SK-MEL-5 (cell line): ENCODE measurements around the gene ZNF682. TPM values are rescaled to one million over a fixed set of nuclear protein-coding genes. Genes with fewer than 3 reads are reported as not detected.
"Not testable (repeated sequence)": the region's sequence is repeated elsewhere in the genome, so short reads cannot be mapped to it uniquely, and the experiment has no call there.

ENCODE experiments used
- DNase-seq: peaks from one replicate; pipeline ENCODE4 v3.0.0-alpha.2; 2016; ENCODE audit warnings: low read depth, low spot score
- in situ Hi-C: cut with HindIII; loops from 2 replicates; pipeline ENCODE4 v1.10.0; 2016; ENCODE audit warnings: low sequenced_read_pairs, high pct_unique_total_duplicates, low pct_unique_long_range_greater_than_20kb
- small RNA-seq, 2 experiments: library from RNA; depleted of rRNA; stranded (forward); fragments of <200 nt; gene quantifications; one replicate each; pipeline ENCODE3, GENCODE V24; 2014
- total RNA-seq: library from RNA; depleted of rRNA; stranded (reverse); fragments of >200 nt; shearing (Covaris generic); gene quantifications from 2 replicates; pipeline ENCODE4 v1.2.3, GENCODE V29; 2014; rRNA removed

ZNF682 gene
- total RNA-seq, 1 experiment from 2014 or later, result not detected

DNA sequence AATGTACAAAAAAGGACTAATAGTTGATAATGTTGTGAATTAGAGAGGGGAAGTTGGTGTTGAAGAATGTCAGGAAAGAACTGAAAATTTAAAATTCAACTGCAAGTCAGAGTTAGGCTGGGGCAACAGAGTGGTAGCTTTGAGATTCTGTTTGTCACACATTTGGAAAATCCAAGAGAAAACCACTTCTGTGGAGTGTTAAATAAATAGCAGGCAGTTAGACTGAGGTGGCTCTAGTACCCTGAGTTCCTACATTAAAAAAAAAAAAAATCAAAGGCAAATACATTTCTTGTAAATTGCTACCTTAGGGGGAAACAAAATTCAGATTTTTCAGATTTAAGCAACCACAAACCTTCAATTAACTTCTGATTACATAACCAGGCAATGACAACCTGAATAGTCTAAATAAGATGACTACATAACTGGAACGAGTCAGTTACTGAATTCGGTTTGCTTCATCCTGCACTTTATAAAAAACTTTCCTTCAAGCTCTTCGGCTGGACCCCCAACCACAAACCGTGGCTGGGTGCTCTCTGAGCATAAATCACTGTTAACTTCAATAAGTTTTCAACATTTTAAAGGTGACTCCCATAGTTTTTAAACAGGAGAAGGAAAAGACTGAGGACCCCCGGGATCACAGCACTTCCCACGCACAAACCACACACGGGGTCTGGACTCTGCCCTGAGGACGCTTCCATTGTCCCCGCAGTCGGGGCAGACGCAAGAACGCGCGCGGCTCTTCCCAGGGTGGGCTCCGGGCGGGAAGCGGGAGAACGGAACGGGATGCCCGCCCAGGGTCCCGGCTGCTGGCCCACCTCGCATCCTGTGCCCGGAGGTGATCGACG lies 725 bp downstream of the ZNF682 start:
- in situ Hi-C loops, result no loop called here
- no peak for DNase-seq

DNA sequence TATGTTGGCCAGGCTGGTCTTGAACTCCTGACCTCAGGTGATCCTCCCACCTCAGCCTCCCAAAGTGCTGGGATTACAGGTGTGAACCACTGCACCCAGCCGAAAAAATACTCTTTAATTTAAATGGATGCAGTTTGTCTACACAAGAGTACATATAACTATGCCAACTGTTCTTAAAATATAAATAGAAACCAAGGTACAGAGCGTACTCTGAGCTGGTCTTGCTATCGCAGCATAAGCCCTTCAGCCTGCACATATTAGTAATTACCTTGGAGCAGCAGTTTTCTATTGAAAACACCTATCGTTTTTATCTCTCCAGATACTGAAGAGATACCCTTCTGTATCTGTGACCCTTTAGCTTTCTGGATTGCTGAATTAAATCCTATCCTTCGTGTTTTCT lies 3.4 kb downstream of the ZNF682 start:
- no peak for DNase-seq
- in situ Hi-C loops, result no loop called here

DNA sequence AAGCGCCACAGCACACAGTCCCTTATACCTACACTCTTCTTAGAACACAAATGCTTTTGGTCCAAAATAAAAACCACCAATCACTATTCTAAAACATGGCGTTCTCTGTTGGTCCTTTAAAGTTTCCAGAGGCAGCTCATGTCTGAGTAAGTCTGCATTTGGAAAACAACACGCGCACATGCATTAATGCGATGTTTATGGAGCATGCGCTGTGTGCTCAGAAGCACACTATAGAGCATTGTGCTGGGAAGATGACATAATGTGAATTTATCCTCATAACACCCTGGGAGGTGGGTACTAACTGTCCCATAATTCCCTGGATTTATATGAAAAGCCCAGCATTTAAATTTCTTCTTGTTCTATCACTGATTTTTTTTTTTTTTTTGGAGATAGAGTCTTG lies 10.7 kb downstream of the ZNF682 start:
- no peak for DNase-seq
- in situ Hi-C loops, result no loop called here

DNA sequence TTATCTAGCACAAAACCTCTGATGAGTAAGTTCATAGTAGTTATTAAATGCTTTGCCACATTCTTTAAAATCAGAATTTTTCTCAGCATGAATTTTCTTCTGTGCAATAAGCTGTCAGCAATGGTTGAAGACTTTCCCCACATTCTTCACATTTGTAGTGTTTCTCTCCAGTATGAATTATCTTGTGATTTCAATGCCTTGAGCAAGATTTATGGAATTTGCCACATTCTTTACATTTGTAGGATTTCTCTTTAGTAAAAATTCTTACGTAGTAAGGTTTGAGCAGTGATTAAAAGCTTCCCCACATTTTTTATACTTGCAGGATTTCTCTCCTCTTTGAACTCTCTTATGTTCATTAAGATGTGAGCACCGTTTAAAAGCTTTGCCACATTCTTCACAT lies 33.6 kb downstream of the ZNF682 start:
- in situ Hi-C loops, result no loop called here

DNA sequence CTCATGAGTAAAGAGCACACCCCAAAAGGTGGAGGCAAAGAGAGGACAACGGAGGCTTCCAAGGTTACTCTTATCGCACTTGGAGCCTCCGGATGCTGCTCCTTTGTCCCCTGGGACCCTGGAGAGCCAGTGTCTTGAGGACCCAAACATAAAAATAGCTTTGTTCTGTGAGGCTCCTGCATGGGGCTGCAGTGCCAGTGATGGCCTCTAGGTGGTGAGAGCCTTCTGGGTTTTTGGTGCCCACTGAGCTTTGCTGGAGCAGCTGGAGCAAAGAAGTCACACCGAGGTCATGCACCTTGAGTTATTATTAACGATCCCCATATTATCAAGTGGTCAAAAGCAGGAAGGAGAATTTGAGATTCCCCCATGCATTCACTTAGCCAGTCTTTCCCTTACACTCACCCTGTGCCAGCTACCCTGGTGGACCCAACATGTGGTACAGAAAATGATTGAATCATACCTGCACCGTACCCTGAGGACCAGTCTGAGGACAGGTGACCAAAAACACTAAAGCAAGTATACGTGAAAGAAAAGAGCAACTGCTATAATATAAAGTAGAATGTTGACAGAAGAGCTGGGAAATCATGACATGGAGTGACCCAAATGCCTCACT lies 41.5 kb downstream of the ZNF682 start:
- DNase-seq, result peak; percentile 6
- in situ Hi-C loops, result no loop called here

More for the DNA sequence above, 33.6 kb downstream of the ZNF682 start:
- no peak for DNase-seq

DNA sequence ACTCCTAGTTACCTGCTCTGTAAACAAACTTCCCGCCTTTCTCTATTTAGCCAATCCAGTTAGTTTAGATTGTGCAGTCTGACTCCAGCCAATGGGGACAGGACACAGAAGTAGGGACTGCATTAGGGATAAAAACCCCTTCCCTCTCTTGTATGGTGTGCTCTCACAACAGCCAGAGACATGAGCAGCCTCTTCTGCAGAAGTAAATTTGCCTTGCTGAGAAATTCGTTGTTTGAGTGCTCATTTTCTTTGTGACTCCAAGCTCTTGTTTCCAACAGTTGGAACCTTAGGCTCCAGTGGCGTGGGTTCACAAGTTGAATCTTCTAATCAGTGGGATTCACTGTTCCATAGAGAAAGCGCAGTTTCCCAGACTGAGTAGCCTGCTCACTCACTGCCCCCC lies 72.4 kb downstream of the ZNF682 start:
- in situ Hi-C loops, result no loop called here
- no peak for DNase-seq

DNA sequence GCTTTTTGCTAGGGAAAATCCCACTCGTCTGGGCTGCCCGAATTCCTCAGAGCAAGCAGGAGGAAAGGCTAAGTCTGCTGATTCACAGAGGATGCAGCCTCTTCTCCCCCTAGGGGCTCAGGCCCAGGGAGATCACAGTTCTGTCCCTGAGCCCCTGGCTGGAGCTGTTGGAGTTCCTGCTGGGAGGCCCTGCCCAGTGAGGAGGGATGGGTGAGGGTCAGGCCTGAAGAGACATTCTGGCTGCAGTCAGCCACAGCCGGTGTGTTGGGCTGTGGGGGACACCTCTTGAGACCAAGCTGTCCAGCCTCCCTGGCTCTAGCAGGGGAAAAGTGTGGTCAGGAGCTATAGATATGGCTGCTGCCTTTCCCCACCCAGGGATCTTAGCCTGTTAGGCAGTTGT lies 73.2 kb downstream of the ZNF682 start:
- DNase-seq, in situ Hi-C loops: not testable (repeated sequence)

DNA sequence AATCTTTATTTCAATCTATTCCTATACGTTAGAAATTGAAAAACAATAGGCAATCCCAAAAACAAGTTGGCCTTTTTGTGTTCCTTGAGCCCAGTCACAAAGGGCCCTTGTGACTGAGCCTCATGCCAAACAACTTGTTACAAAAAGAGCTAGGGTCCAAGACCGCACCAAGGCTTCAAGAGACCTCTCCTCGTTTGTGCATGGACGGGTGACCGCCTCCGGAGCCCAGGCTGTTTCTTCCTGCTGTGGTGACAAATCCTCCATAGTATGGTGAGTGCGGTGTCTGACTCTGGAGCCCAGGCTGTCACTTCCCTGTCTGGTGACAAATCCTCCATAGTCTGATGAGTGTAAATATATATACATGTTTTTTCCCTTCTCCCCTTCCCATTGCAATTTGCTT lies 74.9 kb downstream of the ZNF682 start:
- no peak for DNase-seq
- in situ Hi-C loops, result no loop called here

DNA sequence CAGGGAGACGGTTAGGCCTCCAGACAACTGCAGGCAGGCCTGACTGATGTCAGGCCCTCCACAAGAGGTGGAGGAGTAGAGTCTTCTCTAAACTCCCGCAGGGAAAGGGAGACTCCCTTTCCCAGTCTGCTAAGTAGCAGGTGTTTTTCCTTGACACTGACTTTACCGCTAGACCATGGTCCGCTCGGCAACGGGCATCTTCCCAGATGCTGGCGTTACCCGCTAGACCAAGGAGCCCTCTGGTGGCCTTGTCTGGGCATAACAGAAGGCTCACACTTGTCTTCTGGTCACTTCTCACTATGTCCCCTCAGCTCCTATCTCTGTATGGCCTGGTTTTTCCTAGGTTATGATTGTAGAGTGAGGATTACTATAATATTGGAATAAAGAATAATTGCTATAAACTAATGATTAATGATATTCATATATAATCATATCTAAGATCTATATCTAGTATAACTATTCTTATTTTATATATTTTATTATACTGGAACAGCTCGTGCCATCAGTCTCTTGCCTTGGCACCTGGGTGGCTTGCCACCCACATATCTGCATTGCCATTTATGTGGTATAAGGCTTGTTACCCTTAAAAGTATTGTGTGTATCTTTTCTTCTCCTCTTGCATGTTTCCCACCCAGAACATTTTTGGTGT lies 80.0 kb downstream of the ZNF682 start:
- in situ Hi-C loops, result not testable (repeated sequence)
- peak; percentile 54 for DNase-seq

DNA sequence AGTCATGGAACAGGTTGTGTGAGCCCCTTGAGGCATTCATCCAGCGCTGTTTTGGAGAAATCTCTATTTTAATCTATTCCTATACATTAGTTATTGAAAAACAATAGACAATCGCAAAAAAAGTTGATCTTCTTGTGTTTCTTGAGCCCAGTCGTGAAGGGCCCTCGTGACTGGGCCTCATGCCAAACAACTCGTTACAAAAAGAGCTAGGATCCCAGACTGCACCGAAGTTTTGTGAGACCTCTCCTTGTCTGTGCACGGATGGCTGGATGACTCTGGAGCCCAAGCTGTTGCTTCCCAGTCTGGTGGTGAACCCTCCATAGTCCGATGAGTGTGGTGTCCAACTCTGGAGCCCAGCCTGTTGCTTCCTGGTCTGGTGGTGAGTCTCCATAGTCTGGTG lies 81.5 kb downstream of the ZNF682 start:
- in situ Hi-C loops, DNase-seq: not testable (repeated sequence)

DNA sequence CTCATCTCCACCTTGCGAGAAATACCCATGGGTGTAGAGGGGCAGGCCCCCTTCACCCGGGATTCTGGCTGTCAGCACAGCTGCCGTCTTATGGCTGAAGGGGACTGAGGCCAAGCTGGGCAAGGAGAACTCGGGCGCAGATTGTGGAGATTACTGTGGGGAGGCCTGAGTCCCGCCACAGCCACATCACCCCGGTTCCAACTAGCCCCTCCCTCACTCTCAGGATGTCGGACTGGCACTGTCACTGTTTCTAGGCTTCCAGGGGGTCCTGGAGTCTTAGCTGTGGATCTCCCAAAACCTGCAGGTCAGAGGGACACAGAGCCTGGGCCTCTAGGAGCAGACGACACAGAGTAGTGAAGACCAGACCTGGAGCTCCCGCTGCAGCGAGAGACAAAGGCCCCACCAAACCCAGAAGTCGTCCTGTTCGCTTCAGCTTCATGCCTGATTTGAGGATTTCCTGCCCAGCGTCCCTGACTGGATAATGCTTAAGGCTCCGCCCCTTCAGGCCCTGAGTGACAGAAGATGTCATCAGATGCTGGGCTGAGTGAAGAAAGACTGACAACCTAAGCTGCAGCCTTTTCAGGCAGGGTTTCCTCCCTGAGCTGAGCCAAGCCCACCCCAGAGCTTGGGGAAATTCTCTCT lies 82.8 kb downstream of the ZNF682 start:
- in situ Hi-C loops, result no loop called here

DNA sequence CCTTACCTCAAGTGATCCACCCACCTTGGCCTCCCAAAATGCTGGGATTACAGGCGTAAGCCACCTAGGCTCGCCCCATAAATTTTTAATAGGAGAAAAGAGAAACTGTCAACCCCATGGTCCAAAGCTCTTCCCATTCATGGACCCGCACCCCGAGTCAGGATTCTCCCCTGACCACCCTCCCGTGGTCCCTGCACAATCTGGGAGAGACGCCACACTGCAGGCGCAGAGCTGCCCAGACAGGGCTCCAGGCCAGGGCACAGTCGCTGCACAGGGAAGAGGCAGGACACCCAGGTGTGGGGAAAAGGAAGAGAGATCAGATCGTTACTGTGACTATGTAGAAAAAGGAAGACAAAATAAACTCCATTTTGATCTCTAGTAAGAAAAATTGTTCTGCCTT lies 84.1 kb downstream of the ZNF682 start:
- in situ Hi-C loops, result no loop called here
- DNase-seq, result no peak

More for the DNA sequence above, 82.8 kb downstream of the ZNF682 start:
- DNase-seq, result peak; percentile 4

Small RNA genes within 50 kb of the gene (small RNA-seq; reads per million reads assigned to genes)
- gene AC006539.3, result 0 reads per million in 2 experiments

Other genes with a start within 250 kb of the ZNF682 start
- gene ZNF506, start 217.8 kb downstream of the ZNF682 start, total RNA-seq, result 7.7 and 10.5 TPM in 2 replicates
- gene ZNF253, start 173.6 kb downstream of the ZNF682 start, total RNA-seq, result 4.7 and 6.7 TPM in 2 replicates
- gene ZNF93, start 138.6 kb downstream of the ZNF682 start, total RNA-seq, result 3.1 and 3.5 TPM in 2 replicates
- 0.77 TPM in 1 of 2 replicates, not detected in the other for gene ZNF90, start 38.5 kb upstream of the ZNF682 start, total RNA-seq
- gene ZNF486, start 127.7 kb upstream of the ZNF682 start, total RNA-seq, result 0.11 and 0.27 TPM in 2 replicates